GM08714 (cell line): ENCODE measurements around the gene PRR16.

Experiments used
- H3K4me3 ChIP-seq: fragments of 200-500 bp; sonication (Bioruptor generic); 2 replicates; pipeline ENCODE4 v1.5.1; 2014; ENCODE audit warnings: mild to moderate bottlenecking, low read length, inconsistent platforms
- ZNF274 ChIP-seq: IDR thresholded peaks from 2 replicates; pipeline ENCODE4 v1.6.1; 2012; ENCODE audit warnings: mild to moderate bottlenecking, low read depth, low read length

The PRR16 gene

GRCh38 chr5:120518581-120518980, 54.5 kb downstream of the PRR16 start:
- no peak for TF ChIP-seq ZNF274

GRCh38 chr5:120527251-120527650, 63.2 kb downstream of the PRR16 start:
- TF ChIP-seq ZNF274: no peak
- no peak overlapping the region for H3K4me3 ChIP-seq

More at GRCh38 chr5:120518581-120518980, 54.5 kb downstream of the PRR16 start:
- H3K4me3 ChIP-seq: no peak overlapping the region

- no peak overlapping the region for H3K4me3 ChIP-seq
- TF ChIP-seq ZNF274: no peak
Observed at GRCh38 chr5:120528609-120529008, 64.5 kb downstream of the PRR16 start.

DNA sequence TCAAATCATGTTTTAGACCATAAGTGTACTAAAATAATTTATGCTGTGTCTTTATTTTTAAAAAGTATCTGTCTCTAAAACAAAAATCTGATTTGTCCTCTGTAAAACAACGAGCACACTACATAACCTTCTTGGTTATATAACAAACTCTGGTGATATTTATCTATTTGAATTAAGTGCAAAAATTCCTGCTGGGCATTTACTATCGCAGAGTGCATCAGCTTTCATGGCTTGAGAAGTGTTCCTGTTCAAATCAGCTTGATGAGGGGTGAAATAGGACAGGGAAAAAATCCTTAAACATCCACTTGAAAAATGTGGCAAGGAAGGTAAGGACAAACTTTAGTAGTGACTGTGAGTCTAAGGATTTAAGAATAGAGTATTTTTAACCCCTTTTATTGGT, 65.3 kb downstream of the PRR16 start:
- no peak overlapping the region for H3K4me3 ChIP-seq
- no peak for TF ChIP-seq ZNF274

GRCh38 chr5:120531215-120531614, 67.1 kb downstream of the PRR16 start:
- TF ChIP-seq ZNF274: no peak
- H3K4me3 ChIP-seq: no peak overlapping the region

GRCh38 chr5:120532835-120533234, 68.7 kb downstream of the PRR16 start:
- TF ChIP-seq ZNF274: no peak
- no peak overlapping the region for H3K4me3 ChIP-seq

- TF ChIP-seq ZNF274: no peak
- H3K4me3 ChIP-seq: no peak overlapping the region
Observed at GRCh38 chr5:120533581-120533980, 69.5 kb downstream of the PRR16 start.

DNA sequence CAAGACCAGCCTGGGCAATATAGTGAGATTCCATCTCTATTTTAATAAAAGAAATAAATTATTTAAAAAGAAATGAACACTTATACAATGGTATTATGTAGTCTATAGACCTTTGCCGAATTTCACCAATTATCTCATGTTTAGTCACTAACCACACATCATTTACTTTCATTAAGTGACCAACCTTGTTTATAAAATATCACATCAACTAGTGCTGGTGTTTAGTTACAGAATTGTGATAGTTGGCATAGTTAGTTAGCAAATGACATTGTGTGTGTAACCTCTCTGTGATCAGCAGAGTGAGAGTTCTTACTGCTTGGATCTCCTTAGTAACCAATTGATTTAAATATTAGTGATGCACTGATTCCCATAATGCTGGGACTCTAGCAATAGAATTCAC, 71.8 kb downstream of the PRR16 start:
- no peak for TF ChIP-seq ZNF274
- no peak overlapping the region for H3K4me3 ChIP-seq

GRCh38 chr5:120538149-120538548, 74.0 kb downstream of the PRR16 start:
- no peak overlapping the region for H3K4me3 ChIP-seq

GRCh38 chr5:120538644-120539043, 74.5 kb downstream of the PRR16 start:
- no peak for TF ChIP-seq ZNF274

More at GRCh38 chr5:120538149-120538548, 74.0 kb downstream of the PRR16 start:
- no peak for TF ChIP-seq ZNF274

GRCh38 chr5:120539471-120539870, 75.4 kb downstream of the PRR16 start:
- H3K4me3 ChIP-seq: no peak overlapping the region
- TF ChIP-seq ZNF274: no peak

More at GRCh38 chr5:120538644-120539043, 74.5 kb downstream of the PRR16 start:
- H3K4me3 ChIP-seq: no peak overlapping the region

GRCh38 chr5:120540097-120540496, 76.0 kb downstream of the PRR16 start:
- TF ChIP-seq ZNF274: no peak
- H3K4me3 ChIP-seq: no peak overlapping the region

DNA sequence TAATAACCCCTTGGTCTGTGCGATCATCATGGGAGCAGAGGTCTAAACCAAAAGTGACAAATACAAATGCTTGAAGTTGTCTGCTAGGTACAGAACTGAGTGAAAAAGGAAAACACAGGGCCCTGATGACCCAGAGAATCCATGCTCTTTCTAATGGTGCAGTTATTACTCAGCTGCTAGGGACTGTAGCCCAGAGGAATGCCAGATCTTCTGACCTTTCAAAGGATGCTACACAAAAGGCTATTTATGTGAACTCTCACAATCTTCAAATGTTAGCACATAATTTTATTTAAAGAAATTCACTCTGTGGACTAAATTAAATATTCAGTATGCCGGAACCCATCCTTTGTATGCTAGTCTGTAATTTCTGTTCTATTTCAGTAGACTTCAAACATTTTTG, 79.9 kb downstream of the PRR16 start:
- TF ChIP-seq ZNF274: no peak

GRCh38 chr5:120545007-120545406, 80.9 kb downstream of the PRR16 start:
- no peak for TF ChIP-seq ZNF274
- no peak overlapping the region for H3K4me3 ChIP-seq

More for the DNA sequence above, 79.9 kb downstream of the PRR16 start:
- no peak overlapping the region for H3K4me3 ChIP-seq

DNA sequence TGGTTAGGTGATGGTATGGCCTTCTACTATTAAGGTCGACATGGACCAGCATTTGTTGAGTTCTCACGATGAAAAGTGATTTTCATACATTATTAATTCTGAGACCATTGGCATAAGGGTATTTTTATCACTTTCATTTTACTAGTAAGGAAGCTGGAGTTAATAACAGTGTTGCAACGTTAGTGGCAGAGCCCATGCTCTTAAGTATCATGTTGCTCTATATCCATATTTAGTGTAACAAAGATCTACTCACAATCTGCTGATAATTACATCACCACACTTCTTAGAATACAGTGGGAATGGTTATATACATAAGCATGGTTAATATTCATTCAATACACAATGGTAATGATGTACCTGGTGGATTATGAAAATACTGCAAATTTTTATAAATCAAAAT, 81.9 kb downstream of the PRR16 start:
- TF ChIP-seq ZNF274: no peak
- no peak overlapping the region for H3K4me3 ChIP-seq

DNA sequence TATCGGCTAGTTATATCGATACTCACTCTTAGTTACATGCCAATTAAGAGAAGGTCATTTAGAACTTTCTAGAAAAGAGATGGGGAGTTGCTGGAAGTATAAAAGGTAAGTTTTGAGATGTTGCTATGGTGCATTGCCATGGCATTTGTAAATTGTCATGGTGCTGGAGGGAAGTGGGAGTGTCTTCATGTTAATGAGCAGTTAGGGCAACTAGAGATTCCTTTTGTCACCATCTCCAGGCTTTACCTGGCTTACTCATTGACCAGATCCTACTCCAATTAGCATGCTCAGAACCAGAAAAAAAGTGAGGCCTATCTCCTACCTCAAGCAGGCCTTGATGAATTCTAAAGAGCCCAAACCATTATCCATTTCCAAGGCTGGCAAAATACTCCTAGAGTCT, 82.8 kb downstream of the PRR16 start:
- no peak for TF ChIP-seq ZNF274
- no peak overlapping the region for H3K4me3 ChIP-seq
